ENCODE data around the gene TMEM178B. TPM values are rescaled to one million over a fixed set of nuclear protein-coding genes. Genes with fewer than 3 reads are reported as not detected.

Gene TMEM178B
- total and polyA plus RNA-seq, 12 donors = 0.24 to 4.9 (median 2.1) TPM

DNA sequence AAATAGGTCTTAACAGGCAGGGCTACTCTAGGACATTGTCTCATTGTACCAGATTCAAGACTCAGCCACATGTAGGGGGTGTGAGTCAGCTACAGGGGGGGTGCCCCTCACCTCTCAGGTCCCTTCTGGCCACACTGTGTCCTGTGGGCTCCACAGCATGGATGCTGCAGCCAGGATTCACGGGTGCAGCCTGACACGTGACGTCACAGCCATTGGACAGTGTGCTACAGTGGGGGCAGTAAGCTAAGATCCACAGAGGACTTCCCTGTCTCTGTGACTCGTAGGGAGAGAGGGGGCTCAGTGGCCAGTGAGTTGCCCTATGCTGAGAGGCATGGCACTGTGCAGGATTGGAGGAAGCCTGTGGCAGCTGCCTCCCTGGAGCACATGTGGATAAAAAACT is 77.9 kb downstream of the TMEM178B start:
- Histone ChIP-seq H3K9me3 (replicated peaks in 1 of 3) (no peaks in the 10 kb centered on the region), H3K36me3 (replicated peaks in 1 of 2) (no peaks in the 10 kb centered on the region), H3K4me1 (replicated peaks in 1 of 2) (no peaks in the 10 kb centered on the region), H3K4me3 (no peak overlapping the region), H3K27me3 (no peaks in the 10 kb centered on the region), H3K27ac (no peak overlapping the region)
- DNase-seq = no peak
- WGBS, 4 donors = 81 to 100% (median 92%) methylated on average over 3 to 4 of the region's 4 CpGs
- no peak for TF ChIP-seq POLR2A (IDR thresholded peaks at IDR 0.05)
- TF ChIP-seq CTCF (IDR thresholded peaks at IDR 0.05) = no peak
- intact Hi-C loops (cut with DNase I) = no loop called here

GRCh38 chr7:141153231-141153630 is 79.4 kb downstream of the TMEM178B start:
- H3K4me1 ChIP-seq (replicated peaks in 1 of 2) = no peaks in the 10 kb centered on the region
- 31 to 38% (median 37%) methylated on average over 3 of the region's 3 CpGs for WGBS, 4 donors

GRCh38 chr7:141154131-141154732 is 80.4 kb downstream of the TMEM178B start:
- intact Hi-C loops (cut with DNase I) = no loop called here
- no peak for DNase-seq
- Histone ChIP-seq H3K27me3 (no peaks in the 10 kb centered on the region), H3K4me1 (replicated peaks in 1 of 2) (no peaks in the 10 kb centered on the region), H3K9me3 (replicated peaks in 1 of 3) (no peaks in the 10 kb centered on the region), H3K27ac (no peak overlapping the region), H3K36me3 (replicated peaks in 1 of 2) (no peaks in the 10 kb centered on the region), H3K4me3 (no peak overlapping the region)
- 73 to 86% (median 83%) methylated on average over 4 to 6 of the region's 6 CpGs for WGBS, 4 donors
- TF ChIP-seq POLR2A (IDR thresholded peaks at IDR 0.05) (no peak), CTCF (IDR thresholded peaks at IDR 0.05) (no peak)

More at GRCh38 chr7:141153231-141153630, 79.4 kb downstream of the TMEM178B start:
- no peaks in the 10 kb centered on the region for H3K36me3 ChIP-seq (replicated peaks in 1 of 2)
- intact Hi-C loops (cut with DNase I) = no loop called here
- H3K9me3 ChIP-seq (replicated peaks in 1 of 3) = no peaks in the 10 kb centered on the region
- DNase-seq = no peak
- H3K4me3 ChIP-seq = no peak overlapping the region
- H3K27me3 ChIP-seq = no peaks in the 10 kb centered on the region
- no peak overlapping the region for H3K27ac ChIP-seq
- TF ChIP-seq CTCF (IDR thresholded peaks at IDR 0.05) (no peak), POLR2A (IDR thresholded peaks at IDR 0.05) (no peak)

GRCh38 chr7:141156407-141156806 is 82.5 kb downstream of the TMEM178B start:
- DNase-seq = no peak
- no peaks in the 10 kb centered on the region for H3K36me3 ChIP-seq (replicated peaks in 1 of 2)
- H3K9me3 ChIP-seq (replicated peaks in 1 of 3) = no peaks in the 10 kb centered on the region
- H3K27ac ChIP-seq = no peak overlapping the region
- no peaks in the 10 kb centered on the region for H3K27me3 ChIP-seq
- TF ChIP-seq POLR2A (IDR thresholded peaks at IDR 0.05) = no peak
- no peak for TF ChIP-seq CTCF (IDR thresholded peaks at IDR 0.05)
- H3K4me1 ChIP-seq (replicated peaks in 1 of 2) = no peaks in the 10 kb centered on the region
- 51 to 64% (median 60%) methylated on average over 4 of the region's 4 CpGs for WGBS, 4 donors
- no peak overlapping the region for H3K4me3 ChIP-seq
- intact Hi-C loops (cut with DNase I) = no loop called here
